Panc1 (cell line): ENCODE measurements around the gene GPSM1. TPM values are rescaled to one million over a fixed set of nuclear protein-coding genes. Genes with fewer than 3 reads are reported as not detected.

Experiments used
- ATAC-seq: fragments of 200-7000 bp; cut with Tn5 transposase; 2 replicates; pipeline ENCODE4 v1.9.1; 2020; ENCODE audit warnings: mild to moderate bottlenecking, moderate library complexity
- BruUV-seq: library from RNA; stranded (reverse); fragments of 400-500 nt; replicated peaks from 2 replicates; lab custom pipeline; 2021; lab: Mats Ljungman, UMichigan
- CTCF ChIA-PET: fragments of 300-600 bp; sonication (Branson Sonifier 250); formaldehyde crosslinking; loops from one replicate; lab custom pipeline; 2022; ENCODE audit warnings: antibody characterized with exemption; lab: Charles Lee
- POLR2A ChIA-PET: fragments of 300-600 bp; sonication (Branson Sonifier 250); formaldehyde crosslinking; loops from one replicate; lab custom pipeline; 2022; ENCODE audit warnings: antibody characterized with exemption; lab: Charles Lee
- DNase-seq: peaks from one replicate; pipeline ENCODE4 v3.0.0-alpha.2; 2010; ENCODE audit warnings: low read depth, low spot score
- H3K27ac ChIP-seq: 2 replicates; pipeline ENCODE4 v1.5.1; 2011; ENCODE audit warnings: mild to moderate bottlenecking, low read length, inconsistent platforms
- H3K27me3 ChIP-seq: fragments of 200-500 bp; sonication (Bioruptor generic); 2 replicates; pipeline ENCODE4 v1.6.0; 2014; ENCODE audit warnings: low read length, inconsistent platforms; ENCODE audit not compliant: control insufficient read depth, insufficient read depth
- H3K36me3 ChIP-seq: fragments of 200-500 bp; sonication (Bioruptor generic); 2 replicates; pipeline ENCODE4 v1.5.1; 2014; ENCODE audit warnings: inconsistent platforms, mild to moderate bottlenecking, low read length, moderate library complexity; ENCODE audit not compliant: control insufficient read depth, insufficient read depth
- H3K4me1 ChIP-seq: 2 replicates; pipeline ENCODE4 v1.5.1; 2011; ENCODE audit warnings: inconsistent platforms, mild to moderate bottlenecking, low read length, moderate library complexity; ENCODE audit not compliant: control insufficient read depth, insufficient read depth
- H3K4me3 ChIP-seq, 2 experiments: 2 replicates each; pipeline ENCODE4 v1.5.1; 2011 to 2012; ENCODE audit warnings: low read depth in 2 of 2, low read length in 2 of 2, mild to moderate bottlenecking in 2 of 2, inconsistent platforms in 1 of 2, moderate library complexity in 1 of 2
- H3K9me3 ChIP-seq: fragments of 200-500 bp; sonication (Bioruptor generic); 2 replicates; pipeline ENCODE4 v1.5.1; 2014; ENCODE audit warnings: low read depth, mild to moderate bottlenecking, inconsistent platforms, low read length, moderate library complexity; ENCODE audit not compliant: control insufficient read depth, insufficient read depth
- POLR2AphosphoS5 ChIP-seq: IDR thresholded peaks from 2 replicates; pipeline ENCODE4 v1.6.1; 2012; ENCODE audit warnings: mild to moderate bottlenecking, low read depth, low read length, moderate library complexity
- SIN3A ChIP-seq: IDR thresholded peaks from 2 replicates; pipeline ENCODE4 v1.6.1; 2012; ENCODE audit warnings: low read depth, mild to moderate bottlenecking, low read length, moderate library complexity, borderline replicate concordance; ENCODE audit not compliant: insufficient read depth
- TCF7L2 ChIP-seq: IDR thresholded peaks from 2 replicates; pipeline ENCODE4 v1.6.1; 2011; ENCODE audit warnings: mild to moderate bottlenecking, low read depth, low read length, inconsistent platforms
- in situ Hi-C: cut with HindIII; loops from 2 replicates; pipeline ENCODE4 v1.10.0; 2016; ENCODE audit warnings: low sequenced_read_pairs, low pct_unique_long_range_greater_than_20kb
- intact Hi-C: fragments of 100-400 bp; cut with micrococcal nuclease; formaldehyde crosslinking; loops from one replicate; pipeline ENCODE4 v1.10.0; 2022; ENCODE audit not compliant: unreplicated experiment
- total RNA-seq: library from RNA; stranded (reverse); gene quantifications from one replicate; pipeline ENCODE4 v1.2.1, GENCODE V29; 2021; ENCODE audit not compliant: unreplicated experiment
- TF ChIP-seq, protein P1 (sequence below): fragments of 450-650 bp; IDR thresholded peaks from 2 replicates; pipeline ENCODE4 v1.5.1; 2017; ENCODE audit warnings: mild to moderate bottlenecking
- TF ChIP-seq, protein P2 (sequence below), 2 experiments: IDR thresholded peaks; 2 replicates each; pipeline ENCODE4 v1.6.1; 2011 to 2012; ENCODE audit warnings: low read depth in 2 of 2, control low read depth in 1 of 2, low read length in 1 of 2, mild to moderate bottlenecking in 1 of 2, moderate library complexity in 1 of 2; ENCODE audit not compliant: insufficient read depth in 1 of 2

Gene GPSM1
- total RNA-seq, 1 experiment from 2014 or later, result 14.2 TPM

DNA sequence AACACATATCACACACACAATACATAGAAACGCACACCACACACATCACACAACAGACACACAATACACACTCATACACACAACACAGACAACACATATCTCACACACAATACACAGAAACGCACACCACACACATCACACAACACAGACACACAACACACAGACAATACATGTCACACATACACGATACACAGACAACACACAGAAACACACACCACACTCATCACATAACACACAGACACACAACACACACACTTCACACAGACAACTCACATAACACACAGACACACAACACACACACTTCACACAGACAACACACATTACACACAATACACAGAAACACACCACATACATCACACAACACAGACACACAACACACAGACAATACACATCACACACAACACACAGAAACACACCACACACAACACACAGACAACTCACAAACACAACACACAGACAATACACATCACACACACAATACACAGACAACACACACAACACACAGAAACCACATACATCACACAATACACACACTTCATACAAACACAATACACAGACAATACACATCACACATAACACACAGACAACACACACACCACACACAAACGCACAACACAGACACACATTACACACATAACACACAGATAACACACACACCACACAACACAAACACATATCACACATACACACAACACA, 19.2 kb upstream of the GPSM1 start:
- BruUV-seq, result no TSS peak
- no peak overlapping the region for H3K27ac ChIP-seq

DNA sequence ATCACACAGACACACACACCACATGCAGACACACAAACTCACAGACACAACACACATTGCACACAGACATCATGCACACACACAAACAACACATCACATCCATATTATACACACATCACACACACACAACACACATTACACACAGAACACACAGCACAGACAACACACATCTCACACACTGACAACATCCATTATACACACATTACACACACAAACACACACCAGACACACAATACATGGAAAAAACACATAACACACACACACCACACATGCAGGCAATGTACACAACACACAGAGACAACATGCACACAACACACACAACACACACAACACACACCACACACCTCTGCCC, 18.7 kb upstream of the GPSM1 start:
- DNase-seq, result no peak
- Histone ChIP-seq H3K27ac (no peak overlapping the region), H3K4me1 (peaks cover 4% of the 10 kb centered on the region; the same call in 1 of the 2 replicates), H3K36me3 (no peaks in the 10 kb centered on the region), H3K4me3 (no peak overlapping the region), H3K9me3 (no peaks in the 10 kb centered on the region), H3K27me3 (no peaks in the 10 kb centered on the region)
- no peak for ATAC-seq
- no TSS peak for BruUV-seq
- ChIA-PET CTCF (no interaction called here), POLR2A (no interaction called here)
- intact Hi-C loops (no loop called here), in situ Hi-C loops (no loop called here)
- no peak for TF ChIP-seq SIN3A
- no peak for TF ChIP-seq TCF7L2

More for the DNA sequence above, 19.2 kb upstream of the GPSM1 start:
- no peak for ATAC-seq
- no peaks in the 10 kb centered on the region for H3K9me3 ChIP-seq
- DNase-seq, result no peak
- no peak overlapping the region for H3K4me3 ChIP-seq
- intact Hi-C loops, result no loop called here
- CTCF ChIA-PET, result no interaction called here
- no peaks in the 10 kb centered on the region for H3K36me3 ChIP-seq
- TF ChIP-seq, protein P1, sequence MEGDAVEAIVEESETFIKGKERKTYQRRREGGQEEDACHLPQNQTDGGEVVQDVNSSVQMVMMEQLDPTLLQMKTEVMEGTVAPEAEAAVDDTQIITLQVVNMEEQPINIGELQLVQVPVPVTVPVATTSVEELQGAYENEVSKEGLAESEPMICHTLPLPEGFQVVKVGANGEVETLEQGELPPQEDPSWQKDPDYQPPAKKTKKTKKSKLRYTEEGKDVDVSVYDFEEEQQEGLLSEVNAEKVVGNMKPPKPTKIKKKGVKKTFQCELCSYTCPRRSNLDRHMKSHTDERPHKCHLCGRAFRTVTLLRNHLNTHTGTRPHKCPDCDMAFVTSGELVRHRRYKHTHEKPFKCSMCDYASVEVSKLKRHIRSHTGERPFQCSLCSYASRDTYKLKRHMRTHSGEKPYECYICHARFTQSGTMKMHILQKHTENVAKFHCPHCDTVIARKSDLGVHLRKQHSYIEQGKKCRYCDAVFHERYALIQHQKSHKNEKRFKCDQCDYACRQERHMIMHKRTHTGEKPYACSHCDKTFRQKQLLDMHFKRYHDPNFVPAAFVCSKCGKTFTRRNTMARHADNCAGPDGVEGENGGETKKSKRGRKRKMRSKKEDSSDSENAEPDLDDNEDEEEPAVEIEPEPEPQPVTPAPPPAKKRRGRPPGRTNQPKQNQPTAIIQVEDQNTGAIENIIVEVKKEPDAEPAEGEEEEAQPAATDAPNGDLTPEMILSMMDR, result no peak
- TF ChIP-seq TCF7L2 (no peak), SIN3A (no peak), POLR2AphosphoS5 (no peak)
- TF ChIP-seq, protein P2, sequence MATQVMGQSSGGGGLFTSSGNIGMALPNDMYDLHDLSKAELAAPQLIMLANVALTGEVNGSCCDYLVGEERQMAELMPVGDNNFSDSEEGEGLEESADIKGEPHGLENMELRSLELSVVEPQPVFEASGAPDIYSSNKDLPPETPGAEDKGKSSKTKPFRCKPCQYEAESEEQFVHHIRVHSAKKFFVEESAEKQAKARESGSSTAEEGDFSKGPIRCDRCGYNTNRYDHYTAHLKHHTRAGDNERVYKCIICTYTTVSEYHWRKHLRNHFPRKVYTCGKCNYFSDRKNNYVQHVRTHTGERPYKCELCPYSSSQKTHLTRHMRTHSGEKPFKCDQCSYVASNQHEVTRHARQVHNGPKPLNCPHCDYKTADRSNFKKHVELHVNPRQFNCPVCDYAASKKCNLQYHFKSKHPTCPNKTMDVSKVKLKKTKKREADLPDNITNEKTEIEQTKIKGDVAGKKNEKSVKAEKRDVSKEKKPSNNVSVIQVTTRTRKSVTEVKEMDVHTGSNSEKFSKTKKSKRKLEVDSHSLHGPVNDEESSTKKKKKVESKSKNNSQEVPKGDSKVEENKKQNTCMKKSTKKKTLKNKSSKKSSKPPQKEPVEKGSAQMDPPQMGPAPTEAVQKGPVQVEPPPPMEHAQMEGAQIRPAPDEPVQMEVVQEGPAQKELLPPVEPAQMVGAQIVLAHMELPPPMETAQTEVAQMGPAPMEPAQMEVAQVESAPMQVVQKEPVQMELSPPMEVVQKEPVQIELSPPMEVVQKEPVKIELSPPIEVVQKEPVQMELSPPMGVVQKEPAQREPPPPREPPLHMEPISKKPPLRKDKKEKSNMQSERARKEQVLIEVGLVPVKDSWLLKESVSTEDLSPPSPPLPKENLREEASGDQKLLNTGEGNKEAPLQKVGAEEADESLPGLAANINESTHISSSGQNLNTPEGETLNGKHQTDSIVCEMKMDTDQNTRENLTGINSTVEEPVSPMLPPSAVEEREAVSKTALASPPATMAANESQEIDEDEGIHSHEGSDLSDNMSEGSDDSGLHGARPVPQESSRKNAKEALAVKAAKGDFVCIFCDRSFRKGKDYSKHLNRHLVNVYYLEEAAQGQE (IDR thresholded peaks at IDR 0.05; ENCODE audit: insufficient read depth in 1 of 2, low read depth in 2 of 2, low read length in 1 of 2), result no peak
- POLR2A ChIA-PET, result no interaction called here
- in situ Hi-C loops, result no loop called here
- H3K4me1 ChIP-seq, result peaks cover 4% of the 10 kb centered on the region; the same call in 1 of the 2 replicates
- H3K27me3 ChIP-seq, result no peaks in the 10 kb centered on the region

DNA sequence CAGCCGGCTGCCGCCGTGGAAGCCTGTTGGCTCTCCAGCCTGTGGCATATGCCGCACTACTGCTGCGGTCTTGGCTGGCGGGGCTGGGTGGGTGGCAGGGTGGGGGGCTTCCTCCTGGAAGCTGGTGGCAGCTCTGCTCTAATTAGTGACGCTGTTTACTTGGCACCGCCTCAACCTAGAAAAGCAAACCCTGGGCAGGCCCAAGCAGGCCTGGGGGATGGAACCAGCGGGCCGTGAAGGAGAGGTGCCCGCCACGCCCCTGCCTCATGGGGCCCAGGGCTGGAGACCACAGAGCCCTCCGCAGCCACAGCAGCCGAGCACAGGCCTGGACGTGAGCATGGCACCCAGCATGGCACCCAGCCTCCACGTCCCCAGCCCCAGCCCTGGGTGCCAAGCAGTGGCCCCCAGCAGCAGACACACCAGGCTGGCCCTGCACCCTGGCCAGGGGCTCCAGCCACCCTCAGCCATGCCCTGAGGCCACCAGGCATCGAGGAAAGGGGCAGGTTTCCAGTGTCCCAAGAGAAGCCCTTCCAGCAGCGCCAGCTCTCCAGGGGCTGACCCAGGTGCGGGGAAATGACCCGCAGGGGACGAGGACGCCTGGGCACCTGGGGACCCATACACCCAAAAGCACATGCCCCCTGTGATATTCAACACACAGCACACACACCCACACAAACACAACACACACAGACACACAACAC, 18.1 kb upstream of the GPSM1 start:
- in situ Hi-C loops (no loop called here), intact Hi-C loops (no loop called here)
- CTCF ChIA-PET, result no interaction called here
- H3K9me3 ChIP-seq, result no peaks in the 10 kb centered on the region
- TF ChIP-seq, protein P2 (IDR thresholded peaks at IDR 0.05; ENCODE audit: insufficient read depth in 1 of 2, low read depth in 2 of 2, low read length in 1 of 2), result no peak
- TF ChIP-seq, protein P1, result no peak
- TF ChIP-seq SIN3A (no peak), POLR2AphosphoS5 (no peak), TCF7L2 (no peak)
- no peak overlapping the region for H3K27ac ChIP-seq
- H3K36me3 ChIP-seq, result no peaks in the 10 kb centered on the region
- no peaks in the 10 kb centered on the region for H3K27me3 ChIP-seq
- ATAC-seq (no peak), DNase-seq (no peak)
- peaks cover 4% of the 10 kb centered on the region; the same call in 1 of the 2 replicates for H3K4me1 ChIP-seq
- H3K4me3 ChIP-seq, result no peak overlapping the region
- no TSS peak for BruUV-seq
- POLR2A ChIA-PET, result no interaction called here
